Measurements from ENCODE around the gene TP53AIP1. TPM values are rescaled to one million over a fixed set of nuclear protein-coding genes. Genes with fewer than 3 reads are reported as not detected.

TP53AIP1 gene
- total RNA-seq, 1 experiment from 2014 or later = 0.11 TPM

DNA sequence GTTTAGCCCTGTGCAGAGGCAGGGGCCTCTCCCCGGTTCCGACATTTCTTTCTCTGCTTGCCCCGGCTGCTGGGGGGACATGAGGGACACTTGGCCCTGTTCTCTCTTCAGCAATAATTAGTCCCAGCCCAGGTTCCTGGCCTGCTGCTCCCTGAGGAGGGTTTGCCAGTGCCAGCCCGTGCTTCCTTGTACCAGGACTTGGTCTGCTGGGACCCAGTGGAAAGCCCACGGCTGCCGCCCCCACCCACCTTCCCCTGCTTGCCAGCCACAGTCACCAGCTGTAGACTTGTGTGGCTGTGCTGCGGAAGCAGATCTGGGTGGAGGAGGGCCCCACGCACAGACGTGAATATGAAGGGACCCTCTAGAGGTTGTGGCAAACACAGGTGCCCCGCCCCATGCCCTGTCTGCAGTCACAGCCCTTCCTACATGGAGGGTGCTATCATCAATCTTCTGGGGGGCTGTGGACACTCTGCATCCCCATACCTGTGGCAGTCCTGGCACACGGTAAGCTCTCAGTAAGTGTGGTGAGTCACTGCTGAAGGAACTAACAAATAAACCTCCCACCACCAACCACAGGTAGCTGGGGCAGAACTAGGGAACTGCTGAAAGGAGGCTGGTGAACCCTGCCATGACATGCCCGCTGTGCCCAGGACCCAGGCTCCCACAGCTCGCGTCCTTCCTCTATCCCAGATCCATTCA is 949 bp downstream of the TP53AIP1 start:
- Histone ChIP-seq H3K4me1 (no peaks in the 10 kb centered on the region), H3K27me3 (replicated peaks; ENCODE audit: control insufficient read depth, insufficient read depth, low read length) (peaks cover 7% of the 10 kb centered on the region), H3K36me3 (ENCODE audit: control insufficient read depth, insufficient read depth, low read length) (no peaks in the 10 kb centered on the region), H3K9me3 (no peaks in the 10 kb centered on the region), H3K4me3 (ENCODE audit: low read depth, low read length) (no peak overlapping the region)
- ChIA-PET POLR2A (no interaction called here), CTCF (interaction anchor here (1.1 to 1.4 kb wide), 3 partner anchors 15 to 55 kb away, joined by 3 to 5 read pairs (median 3); no protein-coding TSS in a partner anchor)
- no peak for TF ChIP-seq CTCF (IDR thresholded peaks at IDR 0.05; ENCODE audit: insufficient read depth in 1 of 2, low read depth in 1 of 2, low read length in 1 of 2, severe bottlenecking in 1 of 2, unreplicated experiment in 1 of 2)
- Mint-ChIP-seq H3K4me3 (ENCODE audit: unreplicated experiment) (no peak overlapping the region), H3K4me1 (ENCODE audit: low read depth, unreplicated experiment) (no peaks in the 10 kb centered on the region), H3K27ac (ENCODE audit: unreplicated experiment) (no peak overlapping the region), H3K36me3 (ENCODE audit: insufficient read depth, unreplicated experiment) (no peaks in the 10 kb centered on the region), H3K9me3 (ENCODE audit: unreplicated experiment) (no peaks in the 10 kb centered on the region), H3K27me3 (ENCODE audit: insufficient read depth, unreplicated experiment) (peaks cover 5% of the 10 kb centered on the region)
- intact Hi-C loops (cut with micrococcal nuclease; ENCODE audit: unreplicated experiment) = no loop called here
- no TSS peak for BruUV-seq (replicated peaks)
- DNase-seq = no peak

GRCh38 chr11:128941110-128941509 is 1.6 kb downstream of the TP53AIP1 start:
- H3K27ac Mint-ChIP-seq (ENCODE audit: unreplicated experiment) = no peak overlapping the region
- H3K4me3 Mint-ChIP-seq (ENCODE audit: unreplicated experiment) = no peak overlapping the region
- intact Hi-C loops (cut with micrococcal nuclease; ENCODE audit: unreplicated experiment) = no loop called here

GRCh38 chr11:128940603-128941002 is 2.1 kb downstream of the TP53AIP1 start:
- Histone ChIP-seq H3K36me3 (ENCODE audit: control insufficient read depth, insufficient read depth, low read length) (no peaks in the 10 kb centered on the region), H3K9me3 (no peaks in the 10 kb centered on the region), H3K27me3 (replicated peaks; ENCODE audit: control insufficient read depth, insufficient read depth, low read length) (peaks cover 7% of the 10 kb centered on the region), H3K4me1 (no peaks in the 10 kb centered on the region), H3K4me3 (ENCODE audit: low read depth, low read length) (no peak overlapping the region)
- ChIA-PET POLR2A (no interaction called here), CTCF (interaction anchor here (1.1 kb wide), 2 partner anchors 16 to 54 kb away, joined by 3 read pairs; no protein-coding TSS in a partner anchor)
- Mint-ChIP-seq H3K27me3 (ENCODE audit: insufficient read depth, unreplicated experiment) (peaks cover 5% of the 10 kb centered on the region), H3K4me1 (ENCODE audit: low read depth, unreplicated experiment) (no peaks in the 10 kb centered on the region), H3K4me3 (ENCODE audit: unreplicated experiment) (no peak overlapping the region), H3K36me3 (ENCODE audit: insufficient read depth, unreplicated experiment) (no peaks in the 10 kb centered on the region), H3K27ac (ENCODE audit: unreplicated experiment) (no peak overlapping the region), H3K9me3 (ENCODE audit: unreplicated experiment) (no peaks in the 10 kb centered on the region)
- BruUV-seq (replicated peaks) = no TSS peak
- DNase-seq = no peak
- intact Hi-C loops (cut with micrococcal nuclease; ENCODE audit: unreplicated experiment) = no loop called here
- no peak for TF ChIP-seq CTCF (IDR thresholded peaks at IDR 0.05; ENCODE audit: insufficient read depth in 1 of 2, low read depth in 1 of 2, low read length in 1 of 2, severe bottlenecking in 1 of 2, unreplicated experiment in 1 of 2)

More at GRCh38 chr11:128941110-128941509, 1.6 kb downstream of the TP53AIP1 start:
- peaks cover 5% of the 10 kb centered on the region for H3K27me3 Mint-ChIP-seq (ENCODE audit: insufficient read depth, unreplicated experiment)
- H3K36me3 Mint-ChIP-seq (ENCODE audit: insufficient read depth, unreplicated experiment) = no peaks in the 10 kb centered on the region
- no peaks in the 10 kb centered on the region for H3K4me1 Mint-ChIP-seq (ENCODE audit: low read depth, unreplicated experiment)
- ChIA-PET POLR2A (no interaction called here), CTCF (interaction anchor here (1.1 kb wide), 2 partner anchors 16 to 55 kb away, joined by 3 read pairs; no protein-coding TSS in a partner anchor)
- Histone ChIP-seq H3K36me3 (ENCODE audit: control insufficient read depth, insufficient read depth, low read length) (no peaks in the 10 kb centered on the region), H3K27me3 (replicated peaks; ENCODE audit: control insufficient read depth, insufficient read depth, low read length) (peaks cover 7% of the 10 kb centered on the region), H3K4me1 (no peaks in the 10 kb centered on the region), H3K4me3 (ENCODE audit: low read depth, low read length) (no peak overlapping the region), H3K9me3 (no peaks in the 10 kb centered on the region)
- BruUV-seq (replicated peaks) = no TSS peak
- no peaks in the 10 kb centered on the region for H3K9me3 Mint-ChIP-seq (ENCODE audit: unreplicated experiment)
- TF ChIP-seq CTCF (IDR thresholded peaks at IDR 0.05; ENCODE audit: insufficient read depth in 1 of 2, low read depth in 1 of 2, low read length in 1 of 2, severe bottlenecking in 1 of 2, unreplicated experiment in 1 of 2) = no peak
- no peak for DNase-seq

All from Caco-2 (cell line).